Left ventricle myocardium inferior (tissue), 1 donor: Measurements from ENCODE around the gene THNSL1. TPM values are rescaled to one million over a fixed set of nuclear protein-coding genes. Genes with fewer than 3 reads are reported as not detected.

ENCODE experiments used
- DNase-seq: peaks from one replicate; pipeline ENCODE4 v3.0.0-alpha.2; 2020
- H3K27ac ChIP-seq: fragments of 200-600 bp; replicated peaks from 2 replicates; pipeline ENCODE4 v1.8.0; 2021
- H3K27me3 ChIP-seq: fragments of 200-600 bp; 2 replicates; pipeline ENCODE4 v1.8.0; 2021; ENCODE audit warnings: low read depth
- H3K36me3 ChIP-seq: fragments of 200-600 bp; 2 replicates; pipeline ENCODE4 v1.8.0; 2021
- H3K4me1 ChIP-seq: fragments of 200-600 bp; 2 replicates; pipeline ENCODE4 v1.8.0; 2021
- H3K4me3 ChIP-seq: fragments of 200-600 bp; 2 replicates; pipeline ENCODE4 v1.8.0; 2021; ENCODE audit warnings: mild to moderate bottlenecking, moderate library complexity
- H3K9me3 ChIP-seq: fragments of 200-600 bp; replicated peaks from 2 replicates; pipeline ENCODE4 v1.8.0; 2021
- CTCF ChIP-seq: fragments of 200-600 bp; IDR thresholded peaks from 2 replicates; pipeline ENCODE4 v1.8.0; 2021; ENCODE audit warnings: antibody characterized with exemption, mild to moderate bottlenecking, borderline replicate concordance
- intact Hi-C: fragments of 100-400 bp; cut with micrococcal nuclease; formaldehyde crosslinking; loops from one replicate; pipeline ENCODE4 v1.11.0; 2022
- total RNA-seq: library from RNA; stranded (reverse); fragmentation: NEBNext Ultra II Directional; extraction: Animal tissue kit (Norgen Biotek cat#: 25700); gene quantifications from one replicate; pipeline ENCODE4 v1.2.1, GENCODE V29; 2021
- donor health status: DM: no; HTN: yes; CAD: no; lungs with severe emphysema.

Gene THNSL1
- total RNA-seq, 1 donor from 2014 or later = 5.3 TPM

- intact Hi-C loops = loop anchor here (5.0 to 10.0 kb wide), 2 partner anchors 44 to 426 kb away; no protein-coding TSS in a partner anchor
- DNase-seq = no peak
- no peaks in the 10 kb centered on the region for H3K9me3 ChIP-seq
- no peaks in the 10 kb centered on the region for H3K27me3 ChIP-seq
- no peak overlapping the region for H3K27ac ChIP-seq
- H3K4me1 ChIP-seq = no peaks in the 10 kb centered on the region
- no peak overlapping the region for H3K4me3 ChIP-seq
- H3K36me3 ChIP-seq = no peaks in the 10 kb centered on the region
- TF ChIP-seq CTCF = no peak
These were observed 54.8 kb downstream of the THNSL1 start for GRCh38 chr10:25071227-25071626.

DNA sequence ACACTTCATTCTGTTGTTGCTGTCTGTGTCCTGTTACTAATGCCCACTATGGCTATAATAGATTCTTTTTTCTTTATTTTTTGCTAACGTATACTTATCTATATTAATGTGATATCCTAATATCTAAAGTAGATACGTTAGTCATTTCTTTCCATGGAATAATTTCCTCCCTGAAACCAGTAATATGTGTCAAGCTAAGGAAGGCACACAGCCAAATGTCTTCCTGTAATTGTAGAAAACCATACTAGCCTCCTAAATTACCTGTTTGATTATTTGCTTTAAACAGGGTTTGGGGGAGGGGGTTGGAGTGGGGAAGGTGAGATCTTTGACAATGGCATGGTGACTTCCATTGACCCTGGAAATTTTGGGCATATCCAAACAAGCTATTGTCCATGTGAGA is 56.4 kb downstream of the THNSL1 start:
- DNase-seq = no peak
- intact Hi-C loops = loop anchor here (5.0 to 10.0 kb wide), 2 partner anchors 45 to 428 kb away; no protein-coding TSS in a partner anchor
- Histone ChIP-seq H3K27ac (no peak overlapping the region), H3K4me3 (no peak overlapping the region), H3K27me3 (no peaks in the 10 kb centered on the region), H3K9me3 (no peaks in the 10 kb centered on the region), H3K4me1 (no peaks in the 10 kb centered on the region), H3K36me3 (no peaks in the 10 kb centered on the region)
- TF ChIP-seq CTCF = no peak

- Histone ChIP-seq H3K9me3 (no peaks in the 10 kb centered on the region), H3K27ac (no peak overlapping the region), H3K27me3 (no peaks in the 10 kb centered on the region), H3K4me1 (peaks cover 4% of the 10 kb centered on the region), H3K36me3 (no peaks in the 10 kb centered on the region), H3K4me3 (no peak overlapping the region)
- intact Hi-C loops = loop anchor here (10.0 kb wide), 1 partner anchor 431 kb away; no protein-coding TSS in a partner anchor
- no peak for DNase-seq
- no peak for TF ChIP-seq CTCF
These were observed 59.4 kb downstream of the THNSL1 start for GRCh38 chr10:25075825-25076224.

Other genes with a start within 250 kb of the THNSL1 start
- 1.5 TPM for gene PRTFDC1, start 64.0 kb upstream of the THNSL1 start, total RNA-seq
- gene ENKUR, start 454 bp upstream of the THNSL1 start, total RNA-seq = not detected
- gene GPR158, start 158.4 kb downstream of the THNSL1 start, total RNA-seq = not detected